Kasumi-1 (cell line): ENCODE data around the gene TIMM22.
A peak's percentile ranks its signal among the peaks of the same experiment; 100 is the strongest.
"Not testable (repeated sequence)": the region's sequence is repeated elsewhere in the genome, so short reads cannot be mapped to it uniquely, and the experiment has no call there.

Experiments used
- DNase-seq, 2 experiments: peaks; one replicate each; lab custom pipeline; 2025; lab: John Stamatoyannopoulos, UW

Gene TIMM22

GRCh38 chr17:973053-973452 is 23.9 kb upstream of the TIMM22 start:
- no peak for DNase-seq

- not testable (repeated sequence) for DNase-seq
Observed at GRCh38 chr17:974778-975177, 22.2 kb upstream of the TIMM22 start.

GRCh38 chr17:975371-975915 is 21.5 kb upstream of the TIMM22 start:
- DNase-seq: no peak

- no peak for DNase-seq
Observed at GRCh38 chr17:976312-976711, 20.6 kb upstream of the TIMM22 start.

GRCh38 chr17:977166-977565 is 19.8 kb upstream of the TIMM22 start:
- DNase-seq: no peak

GRCh38 chr17:978103-979093 is 18.5 kb upstream of the TIMM22 start:
- DNase-seq: no peak

GRCh38 chr17:979212-979538 is 17.8 kb upstream of the TIMM22 start:
- DNase-seq: no peak

- DNase-seq: peak; percentile 3 to 29
Observed at GRCh38 chr17:979539-980405, 17.2 kb upstream of the TIMM22 start, which contains the start of gene NXN. NXN (minus strand) TSS chr17:979776.

- peak; percentile 67 to 72 for DNase-seq
Observed at GRCh38 chr17:980406-981291, 16.3 kb upstream of the TIMM22 start.

- DNase-seq: no peak
Observed at GRCh38 chr17:981292-981658, 15.7 kb upstream of the TIMM22 start.

- DNase-seq: no peak
Observed at GRCh38 chr17:983921-984320, 13.0 kb upstream of the TIMM22 start.

GRCh38 chr17:986322-986929 is 10.5 kb upstream of the TIMM22 start:
- DNase-seq: no peak

- no peak for DNase-seq
Observed at GRCh38 chr17:987931-988330, 9.0 kb upstream of the TIMM22 start.

GRCh38 chr17:988561-988960 is 8.4 kb upstream of the TIMM22 start:
- DNase-seq: no peak

- DNase-seq: no peak
Observed at GRCh38 chr17:992933-993332, 4.0 kb upstream of the TIMM22 start.

GRCh38 chr17:995324-995723 is 1.6 kb upstream of the TIMM22 start:
- not testable (repeated sequence) for DNase-seq

GRCh38 chr17:998111-998510 is 1.2 kb downstream of the TIMM22 start:
- DNase-seq: no peak

GRCh38 chr17:1000597-1001461 is 3.9 kb downstream of the TIMM22 start:
- no peak for DNase-seq

- no peak for DNase-seq
Observed at GRCh38 chr17:1001640-1002411, 4.9 kb downstream of the TIMM22 start.
